H1 (cell line): ENCODE results near the gene DSCAM. TPM values are rescaled to one million over a fixed set of nuclear protein-coding genes. Genes with fewer than 3 reads are reported as not detected.

Experiments
- CTCF ChIA-PET: fragments of 300-600 bp; sonication (Branson Sonifier 250); formaldehyde crosslinking; loops from one replicate; lab custom pipeline; 2021; ENCODE audit not compliant: partially characterized antibody; lab: Charles Lee
- POLR2A ChIA-PET: fragments of 300-600 bp; sonication (Branson Sonifier 250); formaldehyde crosslinking; loops from one replicate; lab custom pipeline; 2021; ENCODE audit warnings: inconsistent platforms; ENCODE audit not compliant: partially characterized antibody; lab: Charles Lee
- DNase-seq, 2 experiments: peaks; one replicate each; pipeline versions ENCODE4 v3.0.0 to v3.0.0-alpha.2; 2010 to 2022; ENCODE audit warnings: low spot score in 2 of 2, low read depth in 1 of 2, mixed read lengths in 1 of 2
- FAIRE-seq: peaks from 2 replicates; lab custom pipeline; 2011; peaks lifted over from hg19 to GRCh38; lab: Jason Lieb, UNC
- H2AFZ ChIP-seq: 2 replicates; pipeline ENCODE4 v1.8.1; 2012; ENCODE audit warnings: low read length, inconsistent platforms
- H2AK5ac ChIP-seq: 2 replicates; pipeline ENCODE4 v1.6.1; 2013; ENCODE audit warnings: low read depth, low read length
- H2BK120ac ChIP-seq: replicated peaks from 2 replicates; pipeline ENCODE3; 2013; ENCODE audit warnings: low read depth, low read length, inconsistent platforms
- H2BK12ac ChIP-seq: 2 replicates; pipeline ENCODE4 v1.6.1; 2013; ENCODE audit warnings: low read depth, low read length
- H2BK15ac ChIP-seq: 2 replicates; pipeline ENCODE4 v1.6.1; 2013; ENCODE audit warnings: low read length
- H2BK20ac ChIP-seq: 2 replicates; pipeline ENCODE4 v1.6.1; 2013; ENCODE audit warnings: low read length
- H2BK5ac ChIP-seq: 2 replicates; pipeline ENCODE4 v1.6.1; 2013; ENCODE audit warnings: low read depth, low read length
- H3K14ac ChIP-seq: 2 replicates; pipeline ENCODE4 v1.6.1; 2013; ENCODE audit warnings: inconsistent platforms; ENCODE audit not compliant: insufficient read length
- H3K18ac ChIP-seq: 2 replicates; pipeline ENCODE4 v1.6.1; 2013; ENCODE audit warnings: low read length; ENCODE audit errors: extremely low read depth
- H3K23ac ChIP-seq: 2 replicates; pipeline ENCODE4 v1.6.1; 2013; ENCODE audit warnings: inconsistent platforms; ENCODE audit not compliant: insufficient read length
- H3K23me2 ChIP-seq: 2 replicates; pipeline ENCODE4 v1.6.1; 2013; ENCODE audit warnings: low read depth, low read length
- H3K27ac ChIP-seq: 2 replicates; pipeline ENCODE4 v1.6.1; 2011; ENCODE audit warnings: low read depth, low read length, inconsistent platforms
- H3K27me3 ChIP-seq, 4 experiments: replicated peaks in 1 of 4; 1 replicate in 1 of 4; 2 replicates in 3 of 4; pipeline versions ENCODE4 v1.6.1 to v1.8.1; 2011 to 2013; ENCODE audit warnings: low read length in 3 of 4, mild to moderate bottlenecking in 3 of 4, inconsistent platforms in 2 of 4, mixed read lengths in 2 of 4, moderate library complexity in 1 of 4; ENCODE audit not compliant: control insufficient read depth in 3 of 4, insufficient read depth in 3 of 4; ENCODE audit errors: extremely low read depth in 1 of 4
- H3K36me3 ChIP-seq, 4 experiments: 2 replicates each; pipeline versions ENCODE4 v1.6.1 to v1.8.1; 2011 to 2013; ENCODE audit warnings: mild to moderate bottlenecking in 4 of 4, low read length in 3 of 4, moderate library complexity in 2 of 4, control low read depth in 1 of 4, inconsistent platforms in 1 of 4; ENCODE audit not compliant: insufficient read depth in 4 of 4, control insufficient read depth in 2 of 4
- H3K4ac ChIP-seq: replicated peaks from 2 replicates; pipeline ENCODE3; 2013; ENCODE audit warnings: low read length, low read depth, mixed read lengths, inconsistent platforms; ENCODE audit not compliant: insufficient read length
- H3K4me1 ChIP-seq, 4 experiments: replicated peaks in 1 of 4; 1 replicate in 1 of 4; 2 replicates in 3 of 4; pipeline versions ENCODE4 v1.6.1 to v1.8.1; 2011 to 2013; ENCODE audit warnings: low read length in 3 of 4, inconsistent platforms in 2 of 4, mixed read lengths in 1 of 4; ENCODE audit not compliant: insufficient read depth in 4 of 4, control insufficient read depth in 3 of 4
- H3K4me2 ChIP-seq, 2 experiments: 2 replicates each; pipeline versions ENCODE4 v1.6.1 to v1.8.1; 2011 to 2013; ENCODE audit warnings: low read depth in 2 of 2, low read length in 2 of 2, control low read depth in 1 of 2, inconsistent platforms in 1 of 2, mild to moderate bottlenecking in 1 of 2; ENCODE audit not compliant: insufficient read depth in 1 of 2
- H3K4me3 ChIP-seq, 4 experiments: fragments of 200-600, 300-600 bp in 1 of 4; sonication (generic), shearing (Covaris generic), sonication (Bioruptor Twin) in 1 of 4; 2 replicates each; pipeline versions ENCODE4 v1.5.1 to v1.8.1; 2011 to 2016; ENCODE audit warnings: low read length in 4 of 4, low read depth in 3 of 4, control low read depth in 2 of 4, inconsistent platforms in 2 of 4, mild to moderate bottlenecking in 2 of 4, mixed read lengths in 1 of 4, moderate library complexity in 1 of 4; ENCODE audit not compliant: insufficient read depth in 2 of 4; ENCODE audit errors: extremely low read depth in 1 of 4
- H3K56ac ChIP-seq: replicated peaks from 2 replicates; pipeline ENCODE3; 2013; ENCODE audit warnings: low read depth, mild to moderate bottlenecking, mixed read lengths, low read length, inconsistent platforms; ENCODE audit not compliant: insufficient read length
- H3K79me1 ChIP-seq: 2 replicates; pipeline ENCODE4 v1.6.1; 2013; ENCODE audit warnings: low read depth, low read length, control low read depth
- H3K79me2 ChIP-seq, 2 experiments: 2 replicates each; pipeline versions ENCODE4 v1.6.1 to v1.8.1; 2012 to 2013; ENCODE audit warnings: low read length in 2 of 2, mild to moderate bottlenecking in 2 of 2, inconsistent platforms in 1 of 2; ENCODE audit not compliant: insufficient read depth in 2 of 2, control insufficient read depth in 1 of 2
- H3K9ac ChIP-seq, 4 experiments: replicated peaks in 1 of 4; 1 replicate in 1 of 4; 2 replicates in 3 of 4; pipeline versions ENCODE4 v1.6.1 to v1.8.1; 2011 to 2013; ENCODE audit warnings: low read depth in 3 of 4, low read length in 3 of 4, control low read depth in 2 of 4, mild to moderate bottlenecking in 2 of 4, moderate library complexity in 2 of 4, inconsistent platforms in 1 of 4; ENCODE audit errors: extremely low read depth in 1 of 4
- H3K9me3 ChIP-seq, 2 experiments: 2 replicates each; pipeline versions ENCODE4 v1.6.1 to v1.8.1; 2012 to 2013; ENCODE audit warnings: mild to moderate bottlenecking in 2 of 2, moderate library complexity in 2 of 2, control low read depth in 1 of 2, inconsistent platforms in 1 of 2, low read depth in 1 of 2, low read length in 1 of 2, mixed read lengths in 1 of 2; ENCODE audit not compliant: insufficient read depth in 2 of 2
- H4K20me1 ChIP-seq, 2 experiments: replicated peaks in 1 of 2; 2 replicates each; pipeline versions ENCODE3 to v1.8.1; 2011 to 2013; ENCODE audit warnings: inconsistent platforms in 2 of 2, low read length in 2 of 2, mild to moderate bottlenecking in 1 of 2; ENCODE audit not compliant: insufficient read depth in 2 of 2, control insufficient read depth in 1 of 2
- H4K5ac ChIP-seq: 2 replicates; pipeline ENCODE4 v1.6.1; 2013; ENCODE audit warnings: low read length, low read depth, mixed read lengths, inconsistent platforms; ENCODE audit not compliant: insufficient read length
- H4K8ac ChIP-seq: 2 replicates; pipeline ENCODE4 v1.8.0; 2013; ENCODE audit warnings: mild to moderate bottlenecking, moderate library complexity, low read length, inconsistent platforms; ENCODE audit not compliant: insufficient read depth; ENCODE audit errors: extremely low read depth
- H4K91ac ChIP-seq: replicated peaks from 2 replicates; pipeline ENCODE3; 2013; ENCODE audit warnings: low read length, mixed read lengths, inconsistent platforms; ENCODE audit not compliant: insufficient read length
- EZH2 ChIP-seq: fragments of 200-600 bp; sonication (generic); IDR thresholded peaks from 2 replicates; pipeline ENCODE4 v1.7.1; 2012; ENCODE audit warnings: low read depth, mild to moderate bottlenecking, moderate library complexity, low read length, inconsistent platforms; ENCODE audit not compliant: severe bottlenecking
- MAFK ChIP-seq: IDR thresholded peaks from 2 replicates; pipeline ENCODE4 v1.6.1; 2012; ENCODE audit warnings: low read depth, mild to moderate bottlenecking, improper control_type of control experiment, low read length
- SIN3A ChIP-seq, 2 experiments: IDR thresholded peaks in 1 of 2; conservative IDR thresholded peaks in 1 of 2; 2 replicates each; pipeline ENCODE4 v1.6.1; 2011 to 2012; ENCODE audit warnings: low read length in 2 of 2, improper control_type of control experiment in 1 of 2, low read depth in 1 of 2, mild to moderate bottlenecking in 1 of 2
- WGBS, 2 experiments: shearing (Covaris generic) in 1 of 2; methylation state at CpG; one replicate each; pipeline versions ENCODE4 v1.1.6 to v1.1.7; 2013 to 2015; ENCODE audit warnings: low lambda C conversion rate in 2 of 2, mixed read lengths in 2 of 2, inconsistent platforms in 1 of 2, low coverage in 1 of 2, missing lambda C conversion rate in 1 of 2; ENCODE audit not compliant: insufficient replicate concordance in 2 of 2, insufficient coverage in 1 of 2, insufficient read length in 1 of 2; ENCODE audit errors: extremely low coverage in 1 of 2, missing lambda C conversion rate in 1 of 2; 5-methylcytosine and 5-hydroxymethylcytosine counted together
- polyA plus RNA-seq, 7 experiments: library from polyadenylated mRNA; depleted of rRNA in 3 of 7; stranded (reverse) in 5 of 7; unstranded in 2 of 7; fragments of >200 nt in 5 of 7; fragments of 200-250 nt in 2 of 7; gene quantifications; 1 replicate in 5 of 7; 2 replicates in 1 of 7; 4 replicates in 1 of 7; pipeline versions ENCODE4 v1.2.1 to v1.2.3, GENCODE V29; 2011 to 2013; ENCODE audit warnings: missing spikeins in 2 of 7, mixed read lengths in 2 of 7
- total RNA-seq: library from RNA; stranded (reverse); fragmentation: NEBNext Ultra II Directional; extraction: Animal tissue kit (Norgen Biotek cat#: 25700); gene quantifications from 2 replicates; pipeline ENCODE4 v1.2.1, GENCODE V29; 2021

The DSCAM gene
- total and polyA plus RNA-seq, 2 of the 8 experiments (the other 6 are each of a cell fraction or from before 2014, with no cell fraction given) = 0.02 to 0.15 TPM

DNA sequence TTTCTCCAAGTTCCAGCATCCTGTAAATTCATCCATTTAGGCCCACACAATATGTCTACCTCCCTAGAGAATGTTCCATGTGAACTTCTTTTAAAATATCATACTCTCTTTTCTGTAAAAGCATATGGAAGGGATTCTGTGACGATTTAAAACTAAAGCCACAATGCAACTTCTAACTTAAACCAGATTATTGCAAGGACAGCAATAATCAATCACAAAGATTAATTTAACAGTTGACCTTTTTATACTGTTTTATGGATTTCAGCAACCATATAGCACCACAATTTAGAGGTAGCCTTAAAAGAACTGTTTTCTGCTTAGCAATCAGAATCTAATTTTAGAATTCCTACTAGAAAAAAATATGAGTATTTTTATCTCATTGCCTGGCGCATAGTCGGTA, 58.3 kb downstream of the DSCAM start:
- H2BK20ac ChIP-seq = no peak overlapping the region
- no peak overlapping the region for H2BK15ac ChIP-seq
- H4K8ac ChIP-seq = no peak overlapping the region
- H3K4me3 ChIP-seq = no peak overlapping the region
- no peak overlapping the region for H3K23ac ChIP-seq
- H2BK12ac ChIP-seq = no peak overlapping the region
- H3K79me1 ChIP-seq = no peaks in the 10 kb centered on the region
- no peak overlapping the region for H2BK120ac ChIP-seq
- no peak overlapping the region for H2AFZ ChIP-seq
- H4K20me1 ChIP-seq = no peaks in the 10 kb centered on the region
- no peak overlapping the region for H3K9ac ChIP-seq
- ChIA-PET POLR2A (no interaction called here), CTCF (no interaction called here)
- no peak overlapping the region for H3K18ac ChIP-seq
- H3K9me3 ChIP-seq = no peaks in the 10 kb centered on the region
- H3K23me2 ChIP-seq = no peaks in the 10 kb centered on the region
- H3K27me3 ChIP-seq = no peaks in the 10 kb centered on the region
- DNase-seq (no peak), FAIRE-seq (no peak)
- H4K91ac ChIP-seq = no peak overlapping the region
- no peak overlapping the region for H3K14ac ChIP-seq
- 94% methylated on average over 3 of the region's 3 CpGs; no CpG with 5 or more reads in 1 of the 2 experiments for WGBS, 2 experiments
- H4K5ac ChIP-seq = no peak overlapping the region
- no peaks in the 10 kb centered on the region for H3K79me2 ChIP-seq
- no peaks in the 10 kb centered on the region for H3K4me1 ChIP-seq
- no peak overlapping the region for H3K27ac ChIP-seq
- no peak overlapping the region for H2AK5ac ChIP-seq
- no peak overlapping the region for H3K4me2 ChIP-seq
- H3K4ac ChIP-seq = no peak overlapping the region
- H3K56ac ChIP-seq = no peak overlapping the region
- H3K36me3 ChIP-seq = no peaks in the 10 kb centered on the region
- no peak overlapping the region for H2BK5ac ChIP-seq
- TF ChIP-seq SIN3A (conservative IDR thresholded peaks at IDR 0.05 in 1 of 2, IDR thresholded peaks at IDR 0.05 in 1 of 2; ENCODE audit: low read depth in 1 of 2, low read length in 2 of 2) (no peak), EZH2 (no peak), MAFK (no peak)
